Embryonic facial prominence (tissue), 1 donor: Measurements from ENCODE around the gene ANTXR1.

Experiments used
- DNase-seq: peaks from one replicate; pipeline ENCODE4 v3.0.0-alpha.2; 2016; ENCODE audit errors: extremely low spot score

ANTXR1 gene

DNA sequence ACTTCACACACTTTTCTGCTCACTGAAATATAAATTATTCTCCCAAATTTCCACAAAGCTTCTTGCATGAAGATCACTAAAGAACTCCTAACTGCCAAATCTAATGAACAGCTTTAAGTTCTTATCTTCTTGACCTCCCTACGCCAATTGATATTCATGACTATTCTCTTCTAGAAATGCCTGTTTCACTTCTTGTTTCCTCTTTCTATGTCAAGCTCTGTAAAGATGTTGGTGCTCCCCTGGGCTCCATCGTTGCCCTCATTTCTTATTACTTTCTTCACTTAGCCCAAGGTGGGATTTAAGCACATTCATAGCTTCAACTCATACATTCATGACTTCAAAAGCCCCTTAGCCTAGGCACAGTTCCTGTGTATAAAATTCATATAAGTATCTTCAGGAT lies 9.2 kb upstream of the ANTXR1 start:
- DNase-seq = no peak

GRCh38 chr2:69007169-69007568 lies 5.8 kb upstream of the ANTXR1 start:
- no peak for DNase-seq

- DNase-seq = no peak
Observed at GRCh38 chr2:69007603-69008002, 5.4 kb upstream of the ANTXR1 start.

DNA sequence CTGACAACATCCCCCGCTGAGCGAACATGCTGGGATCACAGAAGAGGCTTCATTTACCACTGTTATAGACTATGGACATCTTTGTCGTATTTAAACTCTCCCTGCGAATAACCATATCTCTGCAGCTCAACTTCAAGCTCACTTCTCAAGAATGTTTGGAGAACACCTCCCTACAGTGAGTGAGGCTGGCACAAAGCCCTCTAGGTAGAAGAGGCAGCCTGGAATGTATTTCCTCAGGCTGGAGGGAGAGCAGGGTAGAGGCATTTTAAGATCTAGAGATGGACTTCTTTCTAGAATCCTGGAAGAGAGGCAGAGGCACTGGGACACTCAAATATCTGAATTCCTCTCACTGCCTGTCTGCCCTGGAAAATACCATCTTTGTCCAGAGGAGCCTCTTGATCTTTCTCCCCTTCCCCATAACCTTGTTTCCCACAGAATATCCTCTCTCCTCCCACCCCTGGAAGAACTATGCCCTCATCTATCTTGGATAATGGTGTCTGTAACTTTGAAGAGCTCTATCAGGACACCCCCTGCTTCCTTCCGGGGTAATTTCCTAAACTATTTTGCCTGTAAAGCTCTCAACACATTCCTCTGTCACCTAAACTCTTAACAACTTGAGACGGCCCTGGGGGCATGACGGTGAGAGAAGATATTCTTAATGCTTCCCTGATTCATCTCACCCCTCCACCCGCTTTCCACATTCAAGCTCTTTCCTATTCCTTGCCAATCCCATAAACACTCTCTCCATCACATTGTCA lies 2.4 kb upstream of the ANTXR1 start:
- no peak for DNase-seq

DNA sequence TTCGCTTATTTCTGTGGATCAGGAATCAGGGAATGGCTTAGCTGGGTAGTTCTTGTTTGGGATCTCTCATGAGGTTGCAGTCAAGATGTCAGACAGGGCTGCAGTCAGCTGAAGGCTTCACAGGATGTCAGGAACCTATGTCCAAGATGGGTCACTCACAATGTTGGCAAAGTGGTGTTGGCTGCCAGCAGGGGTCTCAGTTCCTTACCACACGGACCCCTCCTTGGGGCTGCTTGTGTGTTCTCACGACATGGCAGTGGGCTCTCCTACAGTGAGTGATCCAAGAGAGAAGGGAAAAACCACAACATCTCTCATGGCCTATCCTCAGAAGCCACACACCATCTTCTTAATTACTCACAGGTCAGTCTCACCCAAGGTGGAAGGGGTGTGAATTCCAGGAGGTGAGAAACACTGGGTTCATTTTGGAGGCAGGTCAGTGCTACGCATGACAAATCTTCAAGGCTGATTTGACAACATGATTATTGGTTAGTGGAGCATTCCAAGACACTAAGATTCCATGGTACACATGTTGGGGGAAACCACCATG lies 1.3 kb upstream of the ANTXR1 start:
- no peak for DNase-seq

DNA sequence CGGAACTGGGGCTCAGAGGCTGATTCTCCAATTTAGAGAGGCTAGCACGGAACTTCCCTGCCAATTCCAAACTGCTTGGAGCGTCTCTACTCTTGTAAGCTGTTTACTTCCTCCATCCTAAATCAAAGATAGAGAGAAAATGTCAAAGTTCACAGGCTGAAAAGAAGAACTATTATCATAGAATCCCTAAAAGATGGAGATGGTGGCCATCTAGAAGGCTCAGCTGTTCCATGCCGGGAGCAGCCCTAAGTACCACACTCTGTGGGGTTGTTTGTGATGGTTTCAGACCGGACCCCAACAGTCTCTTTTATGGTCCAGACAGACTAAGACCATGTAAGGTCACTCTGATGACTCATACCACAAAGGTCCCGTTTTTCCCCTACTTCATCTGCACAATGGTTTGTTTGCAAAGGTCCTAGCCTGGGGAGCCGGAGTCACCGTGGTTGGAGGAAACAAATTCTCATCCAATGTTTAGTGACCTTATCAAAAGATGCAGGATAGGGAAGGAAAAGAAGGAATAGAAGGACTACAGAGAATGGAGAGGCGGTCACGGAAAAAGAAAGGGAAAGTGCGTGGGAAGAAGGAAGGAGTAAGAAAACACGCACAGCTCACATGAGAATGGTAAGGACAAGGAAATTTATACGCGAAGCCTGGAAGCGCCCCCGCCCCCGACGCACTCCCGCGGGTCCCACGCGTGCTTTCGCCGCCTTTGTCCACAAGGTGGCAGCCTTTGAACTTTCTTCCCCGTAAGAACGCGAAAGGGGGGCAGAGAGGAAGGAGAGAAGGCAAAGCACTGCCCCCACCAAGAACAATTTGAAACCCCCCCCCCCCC lies 453 bp upstream of the ANTXR1 start:
- DNase-seq = peak; percentile 81

DNA sequence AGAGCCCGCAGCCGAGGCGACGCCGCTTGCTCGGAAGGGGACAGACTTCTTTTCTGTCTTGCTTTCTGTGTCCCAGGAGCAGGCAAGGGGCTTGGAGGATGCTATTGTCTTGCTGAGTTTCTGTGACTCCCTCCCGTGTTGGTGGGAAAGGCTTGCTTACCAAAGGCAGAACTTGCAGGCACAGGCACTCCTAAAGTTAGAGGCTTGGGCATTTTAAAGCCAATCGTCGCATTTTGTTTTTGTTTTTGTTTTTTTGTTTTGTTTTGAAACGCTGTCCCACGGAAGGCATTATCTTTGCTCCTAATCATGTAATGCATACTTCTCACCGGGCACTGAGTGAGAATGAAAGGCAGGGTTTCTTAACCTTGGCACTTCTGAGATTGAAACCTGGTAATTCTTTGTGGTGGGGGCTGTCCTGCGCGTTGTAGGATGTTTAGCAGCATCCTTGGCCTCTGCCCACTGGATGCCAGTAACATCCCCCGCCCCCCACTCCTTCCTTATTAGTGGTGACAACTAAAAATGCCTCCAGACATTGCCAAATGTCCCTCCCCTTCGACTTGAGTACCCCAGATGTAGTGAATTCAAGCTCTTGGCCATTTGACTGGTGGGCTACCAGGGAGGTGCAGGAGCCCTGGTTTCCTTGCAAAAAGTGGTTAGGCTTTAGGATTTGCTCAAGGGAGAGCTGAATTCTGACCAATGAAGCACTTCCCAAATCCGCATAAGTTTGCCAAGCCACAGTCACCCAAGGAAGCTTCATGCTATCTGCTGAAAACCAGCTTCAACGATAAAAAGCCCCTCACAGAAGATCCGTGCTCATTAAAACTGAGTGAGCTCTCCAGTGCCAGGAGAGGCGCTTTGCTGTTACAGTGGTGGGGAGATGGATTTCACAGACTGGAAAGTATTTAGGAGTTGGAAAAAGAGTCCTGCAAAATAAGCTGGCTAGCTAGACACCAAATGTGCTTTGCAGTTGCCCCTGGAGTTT lies 1.2 kb downstream of the ANTXR1 start:
- peak; percentile 40 for DNase-seq

- no peak for DNase-seq
Observed at GRCh38 chr2:69017080-69017479, 4.1 kb downstream of the ANTXR1 start.

DNA sequence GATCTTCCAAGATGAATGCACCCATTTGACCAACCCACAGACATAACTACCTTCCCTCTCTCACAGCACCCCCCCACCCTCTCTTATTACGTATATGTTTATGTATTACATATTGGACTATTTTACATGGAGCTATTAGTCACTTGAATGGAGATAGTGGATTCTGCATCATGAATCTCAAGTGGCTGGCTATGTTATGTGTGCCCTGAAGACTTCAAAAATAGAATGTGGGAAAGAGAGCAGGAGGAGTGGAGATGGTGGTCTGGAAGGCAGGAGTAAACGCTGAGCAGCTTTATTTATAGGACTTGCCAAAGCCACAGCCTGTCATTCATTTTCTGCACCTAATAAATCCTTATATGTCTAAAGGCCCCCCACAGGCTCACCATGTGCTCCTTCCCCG lies 4.9 kb downstream of the ANTXR1 start:
- DNase-seq = no peak

DNA sequence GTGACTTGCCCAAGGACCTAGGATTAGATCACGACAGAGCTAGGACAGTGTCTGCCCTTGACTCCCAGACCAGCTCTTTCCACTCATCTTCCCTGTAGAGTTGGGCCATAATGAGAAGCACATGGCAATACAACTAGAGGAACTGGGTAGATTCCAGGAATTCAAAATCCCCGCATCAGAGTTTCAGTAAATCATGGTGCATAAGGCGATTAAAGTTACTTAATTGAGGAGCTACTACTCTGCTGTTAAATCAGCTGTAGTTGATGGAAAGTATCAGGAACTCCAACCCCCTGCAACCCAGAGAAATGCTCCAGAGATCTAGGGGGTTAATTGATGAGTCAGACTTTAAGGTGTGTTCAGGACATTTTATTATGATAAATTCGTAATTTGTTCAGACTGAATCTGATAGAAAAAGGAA lies 5.7 kb downstream of the ANTXR1 start:
- DNase-seq = no peak

DNA sequence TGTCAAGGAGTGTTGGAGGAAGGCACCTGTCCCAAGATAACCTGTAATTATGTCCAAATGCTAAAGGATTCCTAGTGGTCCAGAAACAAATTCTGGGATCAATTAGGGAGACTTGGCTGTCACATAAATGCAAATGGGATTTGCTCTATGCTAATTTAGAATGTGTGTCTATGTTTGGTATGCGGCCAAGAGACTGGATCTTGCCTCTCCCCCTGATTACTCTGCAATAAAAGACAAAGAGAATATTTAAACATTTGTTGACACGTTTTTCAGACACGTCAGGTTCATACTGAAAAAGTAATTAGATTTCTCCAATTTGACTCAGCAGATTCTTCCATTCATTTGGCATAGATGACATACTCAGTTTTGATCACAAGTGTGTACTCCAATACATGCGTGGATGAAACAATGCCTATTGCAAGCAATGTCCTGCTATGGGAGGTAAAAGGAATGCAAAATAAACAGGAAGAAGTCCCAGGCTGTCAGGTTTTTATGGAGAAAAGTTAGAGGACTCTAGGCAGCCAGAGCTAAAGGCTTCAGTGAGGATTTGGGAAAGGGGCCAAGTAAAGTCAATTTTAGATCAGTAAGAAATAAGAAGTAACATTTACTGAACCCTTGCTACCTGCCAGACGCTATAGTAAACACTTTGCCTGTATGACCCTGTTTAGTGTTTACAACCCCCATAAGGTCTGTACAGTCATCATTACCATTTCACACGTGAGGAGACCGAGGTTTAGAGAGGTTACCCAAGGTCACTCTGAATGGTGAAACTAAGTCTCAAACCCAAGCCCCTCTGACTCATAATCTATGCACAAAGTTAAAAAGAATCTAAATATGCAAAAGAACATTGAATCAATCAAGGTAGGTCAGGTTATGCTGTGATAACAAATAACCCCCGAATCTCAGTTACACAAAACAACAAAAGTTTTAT lies 7.8 kb downstream of the ANTXR1 start:
- no peak for DNase-seq

DNA sequence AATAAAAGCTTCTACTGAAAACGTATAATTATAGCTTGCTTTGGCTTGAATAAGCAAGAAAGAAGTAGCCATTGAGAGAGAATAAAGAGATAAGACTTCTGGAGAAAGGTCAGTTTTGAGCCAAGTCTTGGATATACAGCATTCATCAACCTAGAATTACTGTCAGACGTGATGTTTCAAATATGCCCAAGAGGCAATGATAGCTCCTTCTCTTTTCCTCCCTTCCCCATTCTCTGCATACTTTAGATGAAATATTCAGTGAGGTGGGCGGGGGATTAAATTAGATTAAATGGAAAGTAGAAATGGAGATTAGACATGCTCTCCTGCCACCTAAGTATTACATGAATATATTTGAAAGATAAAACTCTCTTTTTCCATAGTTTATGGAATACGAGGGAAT lies 8.7 kb downstream of the ANTXR1 start:
- DNase-seq = no peak

GRCh38 chr2:69022548-69022947 lies 9.6 kb downstream of the ANTXR1 start:
- no peak for DNase-seq

GRCh38 chr2:69023236-69023635 lies 10.3 kb downstream of the ANTXR1 start:
- DNase-seq = no peak

GRCh38 chr2:69026026-69026425 lies 13.0 kb downstream of the ANTXR1 start:
- DNase-seq = no peak

- no peak for DNase-seq
Observed at GRCh38 chr2:69026691-69027459, 13.9 kb downstream of the ANTXR1 start.

DNA sequence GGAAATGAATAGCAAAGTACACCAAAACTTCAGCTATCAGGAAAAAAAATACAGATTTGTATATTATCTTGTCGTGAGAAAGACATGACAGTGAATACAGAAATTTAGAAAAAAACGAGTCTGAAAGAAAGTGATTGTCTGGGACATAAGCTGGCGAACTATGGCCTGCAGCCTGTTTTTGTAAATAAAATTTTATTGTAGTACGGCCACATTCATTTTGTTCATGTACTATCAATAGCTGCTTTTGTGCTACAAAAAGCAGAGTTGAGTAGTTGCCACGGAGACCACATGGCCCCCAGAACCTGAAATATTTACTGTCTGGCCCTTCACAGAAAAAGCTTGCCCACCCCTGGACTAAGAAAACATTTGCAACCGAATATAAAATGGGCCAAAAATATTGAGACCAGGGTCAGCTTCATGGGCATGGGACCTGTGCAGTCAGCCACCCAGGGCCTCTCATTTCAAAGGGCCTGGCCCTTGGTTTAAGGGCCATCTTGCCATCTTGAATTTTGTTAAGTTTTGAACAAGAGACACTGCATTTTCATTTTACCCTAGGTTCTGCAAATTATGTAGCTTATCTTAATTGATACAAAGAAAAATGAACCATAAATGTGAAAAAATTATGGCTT lies 17.9 kb downstream of the ANTXR1 start:
- DNase-seq = no peak

DNA sequence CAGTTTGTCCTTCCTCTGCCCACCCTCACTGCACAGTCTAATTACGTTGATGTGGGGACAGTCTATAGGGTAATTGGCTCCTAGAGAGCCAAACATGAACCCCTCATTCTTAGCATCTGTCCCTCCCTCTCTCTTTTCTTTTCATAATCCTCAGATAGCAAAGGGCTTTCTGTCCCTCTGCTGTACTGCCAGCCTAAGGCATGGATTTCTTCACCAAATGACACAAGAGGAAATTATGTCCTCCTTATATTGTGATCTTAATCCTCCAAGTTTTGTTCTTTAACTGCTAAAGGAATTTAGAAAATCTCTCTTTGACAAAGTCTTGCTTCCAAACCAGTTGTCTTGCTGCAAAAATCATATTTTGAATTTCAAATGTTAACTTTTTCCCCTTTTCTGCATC lies 18.5 kb downstream of the ANTXR1 start:
- no peak for DNase-seq

- DNase-seq = no peak
Observed at GRCh38 chr2:69032336-69032735, 19.4 kb downstream of the ANTXR1 start.
